GM20000 (cell line): ENCODE measurements around the gene MYH10.

Experiments
- DNase-seq: peaks from one replicate; pipeline ENCODE4 v3.0.0; 2012; ENCODE audit warnings: low spot score
- TF ChIP-seq, protein P1 (sequence below): IDR thresholded peaks from 2 replicates; pipeline ENCODE4 v1.5.1; 2012; ENCODE audit warnings: mild to moderate bottlenecking, control low read depth; ENCODE audit errors: extremely low read depth, missing control alignments

Gene MYH10

DNA sequence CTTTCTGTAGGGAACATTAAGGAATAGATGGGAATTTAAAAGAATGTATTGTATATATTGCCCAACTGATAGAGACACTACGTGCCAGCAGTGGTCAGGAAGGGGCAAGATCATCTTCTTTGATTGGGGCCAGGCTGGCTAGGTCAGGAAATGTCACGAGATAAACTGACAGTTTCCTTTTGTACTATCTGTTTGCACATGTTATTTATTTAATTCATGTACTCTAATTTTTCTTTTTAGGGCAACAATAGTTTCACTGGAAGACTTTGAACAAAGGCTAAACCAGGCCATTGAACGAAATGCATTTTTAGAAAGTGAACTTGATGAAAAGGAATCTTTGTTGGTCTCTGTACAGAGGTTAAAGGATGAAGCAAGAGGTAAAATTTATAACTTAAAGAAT lies 182.2 kb downstream of the MYH10 start:
- TF ChIP-seq, protein P1, sequence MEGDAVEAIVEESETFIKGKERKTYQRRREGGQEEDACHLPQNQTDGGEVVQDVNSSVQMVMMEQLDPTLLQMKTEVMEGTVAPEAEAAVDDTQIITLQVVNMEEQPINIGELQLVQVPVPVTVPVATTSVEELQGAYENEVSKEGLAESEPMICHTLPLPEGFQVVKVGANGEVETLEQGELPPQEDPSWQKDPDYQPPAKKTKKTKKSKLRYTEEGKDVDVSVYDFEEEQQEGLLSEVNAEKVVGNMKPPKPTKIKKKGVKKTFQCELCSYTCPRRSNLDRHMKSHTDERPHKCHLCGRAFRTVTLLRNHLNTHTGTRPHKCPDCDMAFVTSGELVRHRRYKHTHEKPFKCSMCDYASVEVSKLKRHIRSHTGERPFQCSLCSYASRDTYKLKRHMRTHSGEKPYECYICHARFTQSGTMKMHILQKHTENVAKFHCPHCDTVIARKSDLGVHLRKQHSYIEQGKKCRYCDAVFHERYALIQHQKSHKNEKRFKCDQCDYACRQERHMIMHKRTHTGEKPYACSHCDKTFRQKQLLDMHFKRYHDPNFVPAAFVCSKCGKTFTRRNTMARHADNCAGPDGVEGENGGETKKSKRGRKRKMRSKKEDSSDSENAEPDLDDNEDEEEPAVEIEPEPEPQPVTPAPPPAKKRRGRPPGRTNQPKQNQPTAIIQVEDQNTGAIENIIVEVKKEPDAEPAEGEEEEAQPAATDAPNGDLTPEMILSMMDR: no peak
- no peak for DNase-seq

DNA sequence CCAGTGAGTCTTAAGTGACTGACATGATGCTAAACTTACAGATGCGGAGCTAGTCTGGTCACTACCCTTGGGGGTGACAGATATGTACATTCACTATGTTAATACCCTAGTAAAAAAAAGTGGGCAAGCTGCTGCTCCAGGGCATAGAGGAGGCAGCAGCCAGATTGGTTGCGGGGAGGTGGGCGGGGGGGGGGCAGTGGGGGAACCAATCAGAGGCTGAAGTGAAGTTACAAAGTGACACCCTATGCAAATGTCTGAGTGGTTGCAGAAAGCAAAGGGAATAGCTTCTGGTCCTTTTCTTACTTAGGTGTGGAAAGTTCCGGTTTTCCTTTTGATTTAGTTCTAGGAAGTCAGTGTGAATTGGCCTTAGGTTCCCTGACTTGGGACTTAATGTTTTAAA lies 182.7 kb downstream of the MYH10 start:
- TF ChIP-seq, protein P1: no peak
- no peak for DNase-seq

DNA sequence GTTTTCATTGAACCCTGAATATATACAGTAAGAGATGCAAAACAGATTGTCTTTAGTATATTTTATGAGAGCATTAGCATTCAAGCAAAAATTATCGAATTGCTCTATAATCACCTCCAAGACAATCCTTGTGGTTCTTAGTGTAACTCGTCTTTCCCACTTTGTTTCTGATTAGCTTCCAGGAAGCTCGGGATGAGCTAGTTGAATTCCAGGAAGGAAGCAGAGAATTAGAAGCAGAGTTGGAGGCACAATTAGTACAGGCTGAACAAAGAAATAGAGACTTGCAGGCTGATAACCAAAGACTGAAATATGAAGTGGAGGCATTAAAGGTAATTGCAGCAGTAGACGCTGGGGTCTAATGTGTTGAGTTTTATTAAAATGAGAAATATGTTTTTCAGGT lies 185.0 kb downstream of the MYH10 start:
- TF ChIP-seq, protein P1: no peak
- DNase-seq: no peak

DNA sequence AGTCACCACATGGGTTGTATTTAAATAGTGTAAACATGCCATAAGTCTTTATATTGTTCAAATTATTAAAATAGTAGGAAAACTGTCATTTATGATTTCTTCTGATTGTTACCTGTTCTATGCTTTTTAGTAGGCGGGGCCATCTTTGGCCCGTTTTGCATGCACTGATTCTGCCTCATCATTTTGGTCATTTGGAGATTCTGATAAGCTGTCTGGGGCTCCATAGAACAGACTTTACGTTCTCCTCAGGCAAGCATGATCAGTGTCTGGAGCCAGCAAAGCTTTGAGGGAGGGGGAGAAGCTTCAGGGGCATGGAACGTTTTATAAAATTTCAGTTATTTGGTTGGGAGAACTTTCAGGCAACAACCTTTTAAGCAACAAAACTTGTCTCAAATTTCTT lies 186.0 kb downstream of the MYH10 start:
- TF ChIP-seq, protein P1: no peak

DNA sequence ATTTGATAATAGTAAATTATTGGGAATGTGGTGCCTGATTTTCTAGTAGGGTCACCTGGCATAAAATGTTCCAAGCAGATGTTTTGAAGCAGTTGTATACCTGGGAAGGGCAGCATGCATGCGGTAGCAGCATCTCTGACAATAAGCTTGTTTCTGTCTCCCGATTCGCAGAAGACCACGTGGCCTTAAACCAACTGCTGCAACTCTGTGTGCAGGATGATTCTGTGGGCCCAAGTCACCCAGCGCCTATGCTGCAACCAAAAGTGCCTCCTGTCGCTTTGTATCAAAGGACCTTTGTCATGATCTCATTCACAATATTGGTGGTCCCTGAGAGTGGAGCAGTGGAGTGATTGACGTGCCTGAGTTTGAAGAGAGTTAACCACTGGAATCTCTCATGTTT lies 186.8 kb downstream of the MYH10 start:
- DNase-seq: no peak
- TF ChIP-seq, protein P1: no peak

More for the DNA sequence above, 186.0 kb downstream of the MYH10 start:
- DNase-seq: no peak

DNA sequence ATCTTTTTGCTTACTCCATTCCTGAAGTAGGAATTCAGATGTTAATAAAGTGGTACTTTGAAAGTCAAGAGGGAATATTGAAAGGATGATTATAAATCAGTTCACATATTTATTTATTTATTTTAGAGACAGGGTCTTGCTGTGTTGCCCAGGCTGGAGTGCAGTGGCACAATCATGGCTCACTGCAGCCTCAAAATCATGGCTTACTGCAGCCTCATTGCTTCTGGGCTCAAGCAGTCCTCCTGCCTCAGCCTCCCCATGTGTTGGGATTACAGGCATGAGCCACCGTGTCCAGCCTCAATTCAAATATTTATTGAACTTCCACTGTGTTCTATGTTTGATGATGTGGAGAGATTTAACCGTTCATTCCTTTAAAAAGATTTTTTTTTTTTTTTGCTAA lies 188.2 kb downstream of the MYH10 start:
- no peak for DNase-seq
- TF ChIP-seq, protein P1: no peak

DNA sequence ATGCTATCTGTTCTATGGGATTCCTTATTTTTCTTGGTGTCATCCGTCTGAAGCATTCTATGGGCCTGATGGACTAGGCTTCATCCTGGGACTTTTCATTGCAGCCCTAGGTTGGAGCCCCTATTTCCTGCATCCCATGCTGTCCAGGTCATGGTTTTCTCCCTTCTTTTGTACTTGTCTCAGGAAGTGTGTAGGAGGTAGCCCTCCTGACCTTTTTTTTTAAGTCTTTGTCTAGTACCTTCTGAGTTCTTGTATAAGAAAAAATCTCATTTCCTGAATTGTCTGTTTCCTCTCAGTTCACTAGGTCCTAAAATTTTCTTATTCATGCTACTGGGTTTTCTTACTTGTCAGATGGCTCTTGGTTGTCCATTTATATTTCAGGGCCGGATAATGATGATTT lies 188.8 kb downstream of the MYH10 start:
- TF ChIP-seq, protein P1: no peak
- DNase-seq: no peak

DNA sequence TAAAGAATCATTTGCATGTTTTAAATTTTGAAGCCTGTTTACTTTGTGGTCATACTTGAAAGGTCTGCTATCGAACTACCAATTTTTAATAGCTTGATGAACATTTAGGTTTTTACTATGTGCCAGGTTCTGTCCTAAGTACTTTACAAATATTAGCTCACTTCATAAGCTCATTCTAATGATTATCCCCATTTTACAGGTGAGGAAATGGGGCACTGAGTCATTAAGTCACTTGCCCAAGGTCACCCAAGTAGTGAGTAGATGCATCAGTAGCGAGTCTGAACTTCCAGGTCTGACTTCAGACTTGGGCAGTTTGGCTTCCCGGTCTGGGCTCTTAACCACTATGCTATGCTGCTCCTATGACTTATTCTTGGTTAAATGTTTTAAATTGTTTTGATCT lies 190.8 kb downstream of the MYH10 start:
- TF ChIP-seq, protein P1: no peak

More for the DNA sequence above, 190.8 kb downstream of the MYH10 start:
- no peak for DNase-seq
